Stimulated activated CD8-positive, alpha-beta memory T cell treated with anti-CD3 and anti-CD28 coated beads, Interleukin-7, amount 100 ng/mL, for 4 hours (primary cell): ENCODE measurements around the gene TRIOBP.
A peak's percentile ranks its signal among the peaks of the same experiment; 100 is the strongest.

Experiments
- DNase-seq, 2 donors: peaks; one replicate each; pipeline ENCODE4 v3.0.0-alpha.2; 2020; ENCODE audit warnings: low read depth in 2 of 2

The TRIOBP gene

DNA sequence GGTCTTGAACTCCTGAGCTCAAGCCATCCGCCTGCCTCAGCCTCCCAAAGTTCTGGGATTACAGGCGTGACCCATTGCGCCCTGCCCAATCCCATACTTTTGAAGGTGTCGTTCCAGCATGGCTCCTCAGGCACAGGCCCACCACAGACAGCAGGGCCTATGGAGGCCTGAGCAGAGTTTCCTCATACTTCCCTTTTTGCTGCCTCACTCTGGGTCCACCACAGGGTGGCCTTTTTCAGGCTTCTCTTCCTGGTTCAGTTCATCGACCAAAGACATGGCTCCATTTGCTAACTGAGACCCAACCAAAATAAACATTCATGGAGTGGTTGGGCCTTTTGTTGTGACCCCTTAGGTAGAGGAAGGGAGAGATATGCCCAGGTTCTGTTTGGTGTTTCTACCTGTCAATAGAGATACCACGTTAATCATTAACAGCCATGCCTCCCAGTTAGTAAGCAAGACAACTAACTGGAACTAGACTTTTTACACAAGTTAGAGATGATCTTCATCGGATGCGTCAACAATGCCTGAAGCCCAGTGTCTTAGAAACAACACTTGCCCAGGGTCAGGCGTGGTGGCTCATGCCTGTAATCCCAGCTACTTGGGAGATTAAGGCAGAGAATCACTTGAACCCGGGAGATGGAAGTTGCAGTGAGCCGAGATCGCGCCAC, 35.1 kb downstream of the TRIOBP start:
- no peak for DNase-seq

DNA sequence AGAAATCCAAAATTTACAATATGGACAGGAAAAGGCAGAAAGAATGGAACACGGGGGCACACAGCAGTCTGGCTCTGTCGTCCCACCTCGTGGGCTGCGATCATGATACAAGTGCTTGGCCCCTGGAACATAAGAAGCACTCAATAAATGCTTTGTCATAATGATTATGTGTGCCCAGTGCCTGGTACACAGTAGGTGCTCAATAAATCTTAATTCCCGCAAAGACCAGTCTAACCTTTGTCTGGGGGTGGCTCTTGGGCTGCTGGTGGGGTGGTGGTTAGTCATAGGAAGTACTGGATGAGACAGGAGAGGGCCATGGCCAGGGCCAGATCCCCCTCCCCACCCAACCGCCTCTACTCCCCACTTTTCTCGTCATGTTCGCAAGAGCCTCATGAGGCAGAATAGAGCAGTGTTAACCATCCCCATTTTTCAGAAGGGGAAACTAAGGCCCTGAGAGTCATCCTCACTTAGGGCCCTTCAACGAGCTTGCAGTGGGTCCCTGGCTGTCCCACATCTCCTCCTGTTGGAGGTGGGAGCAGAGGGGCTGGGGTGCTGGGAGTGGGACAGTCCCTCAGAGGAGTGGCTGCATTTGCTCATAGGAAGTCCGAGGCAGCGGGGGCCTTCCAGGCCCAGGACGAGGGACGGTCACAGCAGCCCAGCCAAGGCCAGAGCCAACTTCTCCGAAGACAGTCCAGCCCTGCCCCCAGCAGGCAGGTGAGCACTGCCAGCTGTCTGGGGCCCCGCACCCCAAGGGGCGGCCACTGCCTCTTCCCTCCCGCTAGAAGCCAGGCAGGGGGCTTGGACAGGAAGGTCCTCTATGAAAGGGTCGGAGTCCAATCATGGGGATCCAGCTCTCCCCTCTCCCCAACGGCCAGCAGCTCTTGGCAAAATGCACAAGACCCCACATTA, 36.1 kb downstream of the TRIOBP start:
- DNase-seq: no peak

DNA sequence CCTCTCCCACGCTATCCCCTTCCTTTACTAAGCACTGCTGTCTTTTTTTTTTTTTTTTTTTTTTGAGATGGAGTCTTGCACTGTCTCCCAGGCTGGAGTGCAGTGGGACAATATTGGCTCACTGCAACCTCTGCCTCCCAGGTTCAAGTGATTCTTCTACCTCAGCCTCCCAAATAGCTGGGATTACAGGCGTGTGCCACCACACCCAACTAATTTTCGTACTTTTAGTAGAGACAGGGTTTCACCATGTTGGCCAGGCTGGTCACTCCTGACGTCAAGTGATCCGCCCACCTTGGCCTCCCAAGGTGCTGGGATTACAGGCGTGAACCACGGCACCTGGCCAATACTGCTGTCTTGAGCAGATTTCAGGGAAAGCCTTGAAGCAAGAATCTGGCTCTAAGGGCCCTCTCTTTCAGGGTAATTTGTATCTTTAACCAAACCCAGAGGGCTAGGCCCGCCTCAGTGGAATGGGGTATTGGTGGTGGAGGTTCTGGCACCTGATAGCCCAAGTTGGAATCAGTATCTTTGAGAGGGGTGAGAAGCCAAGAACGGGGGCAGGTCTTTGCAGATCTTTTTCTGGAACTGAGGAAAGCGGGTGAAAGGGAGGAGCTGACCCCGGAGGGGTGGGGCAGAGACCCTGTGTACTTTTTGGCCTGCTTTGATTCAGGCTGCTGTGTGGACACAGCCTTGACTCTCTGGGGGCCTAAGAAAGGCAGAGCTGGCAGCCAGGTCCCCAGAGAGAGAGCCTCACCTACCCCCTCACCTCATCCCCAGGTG, 37.0 kb downstream of the TRIOBP start:
- DNase-seq: no peak

DNA sequence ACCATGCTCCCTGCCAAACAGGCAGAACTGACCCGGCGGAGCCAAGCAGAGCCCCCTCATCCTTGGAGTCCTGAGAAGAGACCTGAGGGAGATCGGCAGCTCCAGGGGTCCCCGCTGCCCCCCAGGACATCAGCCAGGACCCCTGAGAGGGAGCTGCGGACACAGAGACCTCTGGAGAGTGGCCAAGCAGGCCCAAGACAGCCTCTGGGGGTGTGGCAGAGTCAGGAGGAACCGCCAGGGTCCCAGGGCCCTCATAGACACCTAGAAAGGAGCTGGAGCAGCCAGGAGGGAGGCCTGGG, 37.5 kb downstream of the TRIOBP start:
- DNase-seq: no peak

DNA sequence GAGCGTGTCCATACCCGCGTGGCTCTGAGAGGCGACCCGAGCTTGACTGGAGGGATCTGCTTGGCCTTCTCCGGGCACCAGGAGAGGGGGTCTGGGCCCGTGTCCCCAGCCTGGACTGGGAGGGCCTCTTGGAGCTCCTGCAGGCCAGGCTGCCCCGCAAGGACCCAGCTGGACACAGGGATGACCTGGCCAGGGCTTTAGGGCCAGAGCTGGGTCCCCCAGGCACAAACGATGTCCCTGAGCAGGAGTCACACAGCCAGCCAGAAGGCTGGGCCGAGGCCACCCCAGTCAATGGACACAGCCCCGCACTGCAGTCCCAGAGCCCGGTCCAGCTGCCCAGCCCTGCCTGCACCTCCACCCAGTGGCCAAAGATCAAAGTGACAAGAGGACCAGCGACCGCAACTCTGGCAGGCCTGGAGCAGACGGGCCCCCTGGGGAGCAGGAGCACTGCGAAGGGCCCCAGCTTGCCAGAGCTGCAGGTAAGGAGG, 38.2 kb downstream of the TRIOBP start:
- DNase-seq: no peak

DNA sequence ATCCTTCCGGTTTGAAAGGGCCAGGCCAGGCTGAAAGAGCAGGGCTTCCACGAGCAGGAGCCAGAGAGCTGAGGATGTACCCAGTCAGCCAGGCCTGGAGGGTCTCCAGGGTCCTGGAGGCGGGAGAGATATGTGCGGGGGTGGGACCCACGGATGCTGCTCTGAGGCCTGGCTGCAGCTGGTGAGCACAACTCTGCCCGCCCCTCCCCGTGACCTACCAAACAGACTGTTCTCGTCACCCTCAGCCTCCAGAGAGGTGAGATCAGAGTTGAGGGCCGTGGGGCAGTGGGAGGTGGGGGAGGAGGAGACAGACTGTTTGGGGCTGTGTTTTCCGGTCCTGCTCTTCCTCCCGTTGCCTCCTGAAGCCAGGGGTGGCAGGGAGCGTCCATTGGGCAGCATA, 42.2 kb downstream of the TRIOBP start:
- no peak for DNase-seq

DNA sequence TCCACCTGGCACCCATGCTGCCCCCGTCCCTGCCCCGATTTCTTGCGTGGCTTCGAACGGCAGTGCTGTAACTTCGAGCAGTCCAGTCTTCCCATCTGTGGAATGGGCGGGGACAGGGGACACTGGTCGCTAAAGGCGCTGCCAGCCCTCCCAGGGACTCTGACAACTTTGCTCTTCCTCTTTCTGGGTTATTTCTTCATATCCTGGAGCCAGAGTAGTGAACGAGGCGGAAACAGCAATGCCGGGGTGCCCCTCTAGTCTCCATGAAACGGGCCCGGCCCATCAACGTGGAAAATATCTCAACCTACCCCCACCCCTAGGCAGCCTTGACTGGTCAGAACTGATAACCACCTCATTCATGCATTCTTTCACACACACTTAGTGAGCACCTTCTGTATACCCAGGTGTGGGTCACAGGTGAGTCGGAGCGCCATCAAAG, 42.8 kb downstream of the TRIOBP start:
- no peak for DNase-seq

DNA sequence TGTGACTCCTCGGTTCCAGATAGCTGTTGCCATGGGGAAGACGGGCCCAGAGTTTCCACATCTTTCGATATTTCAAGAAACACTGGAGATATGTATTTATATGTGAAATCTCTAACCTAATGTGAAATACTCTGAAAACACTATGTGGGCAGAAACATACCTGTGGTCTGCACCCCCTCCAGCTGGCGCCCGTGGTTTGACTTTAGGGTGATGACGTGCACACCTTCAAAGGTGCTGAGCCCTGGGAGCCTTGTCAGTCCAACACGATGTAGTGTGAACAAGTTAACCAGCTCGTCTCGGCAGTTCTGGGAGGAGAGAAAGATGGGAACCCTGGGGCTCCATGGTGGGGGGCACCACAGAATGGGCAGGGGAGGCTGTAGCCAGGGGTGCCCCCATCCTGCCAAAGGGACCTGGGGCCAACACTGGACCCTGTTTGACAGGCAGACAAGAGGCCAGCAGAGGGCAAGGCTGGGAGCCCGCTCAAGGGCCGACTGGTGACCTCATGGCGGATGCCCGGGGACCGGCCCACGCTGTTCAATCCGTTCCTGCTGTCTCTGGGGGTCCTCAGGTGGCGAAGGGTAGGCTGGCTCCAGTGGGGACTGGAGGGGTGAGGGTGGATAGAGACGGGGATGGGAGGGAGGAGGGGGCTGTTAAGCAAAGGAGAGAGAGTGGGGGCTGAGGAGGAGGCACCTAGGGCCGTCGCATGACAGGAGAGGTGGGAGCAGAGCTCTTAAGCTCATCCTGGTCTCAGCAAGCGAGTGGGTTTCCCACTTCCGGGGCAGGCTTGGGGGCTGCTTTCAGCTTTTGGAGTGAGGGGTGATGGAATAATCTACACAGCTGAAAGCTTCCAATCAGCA, 43.8 kb downstream of the TRIOBP start:
- peak in 1 of 2 donors; percentile 23 for DNase-seq

DNA sequence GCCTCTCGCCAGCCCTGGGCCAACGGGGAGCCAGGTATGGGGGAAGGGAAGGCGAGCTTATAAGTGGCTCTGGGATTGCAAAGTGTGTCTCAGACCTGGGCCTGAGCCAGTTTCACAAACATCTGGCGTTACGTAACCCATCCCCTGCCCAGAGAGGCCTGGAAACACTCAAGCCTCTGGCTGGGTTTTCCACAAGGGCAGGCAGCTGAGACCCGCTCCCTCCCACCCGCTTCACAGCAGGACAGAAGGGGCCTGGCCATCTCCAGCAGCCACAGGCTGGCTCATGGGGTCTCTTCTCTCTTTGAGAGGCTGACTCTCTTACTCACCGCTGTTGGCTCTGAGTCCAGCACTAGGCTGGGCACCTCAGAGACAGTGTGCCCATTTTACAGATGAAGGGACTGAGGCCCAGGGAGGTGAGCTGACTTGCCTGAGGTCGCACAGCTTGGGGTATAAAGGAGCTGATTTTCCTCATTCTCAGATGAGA, 44.5 kb downstream of the TRIOBP start:
- no peak for DNase-seq

DNA sequence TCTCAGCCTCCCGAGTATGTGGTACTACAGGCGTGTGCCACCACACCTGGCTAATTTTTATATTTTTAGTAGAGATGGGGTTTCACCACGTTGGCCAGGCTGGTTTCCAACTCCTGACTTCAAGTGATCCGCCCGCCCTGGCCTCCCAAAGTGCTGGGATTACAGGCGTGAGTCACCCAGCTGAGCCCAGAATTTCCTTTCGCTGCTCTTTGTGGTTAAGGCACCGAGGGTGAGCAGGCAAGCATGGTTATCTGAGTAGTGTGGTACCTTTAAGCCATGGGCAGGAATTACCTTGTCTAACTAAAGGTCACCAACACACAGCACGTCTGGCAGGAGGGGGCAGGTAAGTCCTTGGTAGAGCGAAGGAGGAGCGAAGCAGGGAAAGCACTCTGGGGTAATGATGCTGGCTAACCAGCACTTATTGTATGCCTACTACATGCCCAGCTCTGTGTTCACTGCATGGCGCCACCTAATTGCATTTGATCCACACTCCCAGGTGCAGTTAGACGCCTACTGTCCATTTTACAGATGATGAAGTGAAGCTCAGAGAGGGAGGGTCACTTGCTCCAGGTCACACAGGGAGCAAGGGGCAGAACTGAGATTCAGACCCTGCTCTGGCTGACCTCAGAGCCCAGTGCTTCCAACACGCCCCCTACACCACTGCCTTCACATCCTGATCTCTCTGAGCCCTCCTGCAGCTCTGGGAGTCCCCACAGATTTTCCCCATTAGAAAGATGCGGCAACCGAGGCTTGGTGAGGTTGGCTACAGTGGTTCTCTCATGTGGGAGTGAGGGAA, 45.7 kb downstream of the TRIOBP start:
- DNase-seq: no peak

DNA sequence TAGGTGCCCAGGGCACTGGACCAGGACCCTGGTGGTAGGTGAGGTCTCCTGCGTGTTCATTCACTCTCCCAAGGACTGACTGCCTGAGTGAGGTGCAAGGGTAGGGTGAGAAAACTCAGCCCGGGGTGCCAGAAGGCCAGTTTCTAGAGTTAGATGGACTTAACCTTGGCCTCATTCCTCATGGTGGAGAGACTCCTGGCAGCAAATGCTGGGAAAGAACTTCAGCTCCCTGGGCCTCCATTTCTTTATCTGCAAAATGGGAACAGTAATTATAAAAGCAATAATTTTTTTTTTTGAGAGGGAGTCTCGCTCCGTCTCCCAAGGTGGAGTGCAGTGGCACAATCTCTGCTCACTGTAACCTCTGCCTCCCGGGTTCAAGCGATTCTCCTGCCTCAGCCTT, 47.7 kb downstream of the TRIOBP start:
- DNase-seq: no peak

DNA sequence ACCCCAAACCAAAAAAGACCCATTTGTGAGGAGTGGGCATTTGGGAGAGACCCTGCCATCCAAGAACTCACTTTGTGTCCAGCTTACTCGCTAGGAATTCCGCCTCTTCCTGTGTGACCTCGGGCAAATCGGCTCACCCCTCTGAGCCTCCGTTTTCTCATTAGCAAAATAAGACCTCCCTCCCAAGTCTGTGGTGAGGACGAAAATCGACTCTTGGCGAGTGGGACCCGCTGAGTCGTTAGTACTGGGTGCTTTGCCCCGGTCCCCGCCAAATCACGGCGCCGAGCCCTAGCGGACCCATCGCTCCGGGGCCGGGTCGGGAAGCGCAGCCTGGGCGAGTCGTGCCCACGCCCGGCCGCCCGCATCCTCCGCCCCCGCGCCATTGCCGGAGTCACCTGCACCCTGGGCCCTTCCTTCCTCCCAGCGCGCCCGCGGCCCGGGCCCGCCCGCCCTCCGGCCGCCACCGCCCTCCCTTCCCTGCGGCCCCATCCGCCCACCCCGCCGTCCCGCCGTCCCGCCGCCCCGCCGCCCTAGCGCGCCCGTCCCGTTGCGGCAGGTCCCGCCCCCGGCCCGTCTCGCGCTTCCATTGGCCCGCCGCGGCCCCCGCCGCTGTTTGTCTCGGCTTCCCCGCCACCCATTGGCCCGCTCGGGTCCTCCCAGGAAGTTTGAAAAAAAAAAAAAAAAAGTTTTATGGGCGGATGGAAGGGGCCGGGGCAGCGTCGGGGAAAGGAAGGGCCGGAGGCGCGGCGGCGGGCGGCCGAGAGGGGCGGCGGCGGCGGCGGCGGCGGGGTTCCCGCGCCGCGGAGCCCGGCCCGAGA, 48.9 kb downstream of the TRIOBP start:
- peak; percentile 62 to 86 for DNase-seq

DNA sequence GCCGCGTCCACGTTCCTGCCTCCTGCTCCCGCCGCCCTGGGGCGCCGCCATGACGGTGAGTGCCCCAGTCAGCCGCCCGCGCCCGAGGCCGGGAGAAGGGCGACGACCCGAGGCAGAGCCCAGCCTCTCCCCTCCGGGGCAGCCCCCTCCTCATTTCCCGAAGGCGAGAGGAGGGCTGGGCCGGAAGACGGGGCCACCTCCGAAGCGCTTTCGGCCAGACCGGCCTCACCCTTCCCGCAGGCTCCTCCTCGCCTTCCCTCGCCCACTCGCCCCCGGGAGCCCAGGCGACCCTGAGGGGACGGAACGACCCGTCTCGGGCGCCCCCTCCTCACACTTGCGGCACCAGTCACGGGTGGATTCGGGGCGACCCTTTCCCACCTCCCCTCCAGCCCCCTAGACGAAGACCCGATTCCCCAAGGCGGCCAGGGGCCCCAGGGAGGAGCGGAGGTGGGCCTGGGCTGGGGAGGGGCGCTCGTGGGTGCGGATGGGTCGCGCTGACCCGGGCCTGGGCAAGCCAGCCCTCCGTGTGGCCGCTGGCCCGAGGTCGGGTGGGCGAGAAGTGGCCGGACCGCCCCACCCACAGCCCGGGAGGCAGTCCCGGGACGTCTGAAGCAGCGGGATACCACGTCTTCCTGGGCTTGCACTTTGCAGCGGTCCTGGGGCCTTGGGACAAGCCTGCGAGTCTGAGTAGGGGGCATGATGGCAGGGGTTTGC, 49.7 kb downstream of the TRIOBP start:
- no peak for DNase-seq

DNA sequence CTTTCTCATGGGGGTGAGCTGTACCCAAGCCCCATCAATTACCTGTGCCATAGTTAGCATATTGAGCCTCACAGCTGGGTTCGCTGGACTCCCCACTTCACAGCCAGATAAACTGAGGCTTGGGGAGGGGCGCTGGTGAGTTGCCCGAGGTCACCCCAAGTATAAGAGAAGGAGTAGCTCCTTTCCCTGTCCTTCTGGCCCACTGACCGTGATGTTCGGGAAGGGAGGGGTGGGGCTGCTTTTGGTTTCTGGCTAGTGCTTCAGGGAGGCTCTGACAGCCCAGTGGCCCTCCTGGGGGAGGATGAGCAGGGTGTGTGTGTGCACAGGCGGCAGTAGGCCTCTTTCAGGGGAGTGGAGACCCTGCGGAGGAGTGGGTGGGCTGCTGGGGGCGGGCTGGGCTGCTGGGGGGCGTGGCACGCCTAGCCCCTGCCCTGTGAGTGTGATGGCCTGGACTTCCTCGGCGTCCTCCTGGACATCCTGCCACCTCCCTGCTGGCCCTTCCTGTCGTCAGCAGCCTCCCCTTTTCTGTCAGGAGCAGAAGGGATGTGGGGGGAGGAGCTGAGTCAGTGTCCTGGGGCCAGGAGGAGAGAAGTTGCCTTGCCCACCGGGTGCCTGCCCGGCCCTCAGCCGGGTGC, 50.3 kb downstream of the TRIOBP start:
- no peak for DNase-seq

DNA sequence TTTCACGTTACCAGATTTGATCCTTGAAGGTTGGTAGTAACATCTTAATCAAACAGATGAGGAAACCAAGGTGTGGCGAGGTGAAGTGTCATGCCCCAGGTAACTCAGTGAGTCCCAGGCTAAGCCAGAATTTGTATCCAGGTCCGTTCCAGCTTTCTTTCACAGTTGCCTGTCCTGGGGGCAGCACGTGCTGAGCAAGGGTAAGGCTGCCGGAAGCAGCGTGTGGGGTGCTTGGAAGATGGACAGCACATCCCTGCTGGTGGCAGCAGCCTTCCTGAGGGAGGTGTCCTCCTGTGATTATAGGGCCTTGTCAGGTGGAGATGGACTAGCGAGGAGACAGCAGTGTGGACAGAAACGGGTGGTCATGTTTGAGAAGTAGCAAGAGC, 50.9 kb downstream of the TRIOBP start:
- DNase-seq: no peak

DNA sequence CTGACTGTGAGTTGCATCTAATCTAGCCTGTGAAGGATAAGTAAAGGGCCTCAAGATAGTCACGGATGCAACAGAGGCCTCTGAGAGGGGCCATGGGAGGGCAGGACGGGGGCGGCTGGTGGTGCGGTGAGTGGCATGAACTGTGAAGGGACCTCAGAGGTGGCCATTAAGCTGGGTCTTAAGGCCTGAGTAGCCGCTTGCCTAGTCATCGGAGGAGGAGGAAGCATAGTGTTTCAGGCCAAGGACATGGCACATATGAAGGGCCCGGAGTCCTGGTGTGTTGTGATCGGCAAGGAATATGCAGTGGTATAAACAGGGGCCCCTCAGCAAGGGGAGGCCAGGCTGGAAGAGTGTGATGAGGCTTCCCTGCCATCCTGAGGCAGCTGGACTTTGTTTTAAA, 51.8 kb downstream of the TRIOBP start:
- DNase-seq: no peak

DNA sequence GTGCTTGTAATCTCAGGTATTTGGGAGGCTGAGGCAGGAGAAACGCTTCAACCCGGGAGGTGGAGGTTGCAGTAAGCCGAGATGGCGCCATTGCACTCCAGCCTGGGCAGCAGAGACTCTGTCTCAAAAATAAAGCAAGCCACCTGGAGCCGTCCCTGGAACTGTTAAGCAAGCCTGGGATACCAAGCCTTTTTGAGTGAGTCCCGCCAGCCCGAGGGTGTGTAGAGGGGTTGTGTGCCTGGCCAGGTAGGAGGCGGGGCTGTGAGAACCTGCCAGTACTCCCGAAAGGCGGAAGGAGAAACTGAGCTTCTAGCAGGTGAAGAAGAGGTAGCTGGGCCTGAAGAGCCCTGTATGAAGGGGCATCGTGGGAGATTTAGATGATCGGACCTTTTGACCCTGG, 52.4 kb downstream of the TRIOBP start:
- DNase-seq: no peak

DNA sequence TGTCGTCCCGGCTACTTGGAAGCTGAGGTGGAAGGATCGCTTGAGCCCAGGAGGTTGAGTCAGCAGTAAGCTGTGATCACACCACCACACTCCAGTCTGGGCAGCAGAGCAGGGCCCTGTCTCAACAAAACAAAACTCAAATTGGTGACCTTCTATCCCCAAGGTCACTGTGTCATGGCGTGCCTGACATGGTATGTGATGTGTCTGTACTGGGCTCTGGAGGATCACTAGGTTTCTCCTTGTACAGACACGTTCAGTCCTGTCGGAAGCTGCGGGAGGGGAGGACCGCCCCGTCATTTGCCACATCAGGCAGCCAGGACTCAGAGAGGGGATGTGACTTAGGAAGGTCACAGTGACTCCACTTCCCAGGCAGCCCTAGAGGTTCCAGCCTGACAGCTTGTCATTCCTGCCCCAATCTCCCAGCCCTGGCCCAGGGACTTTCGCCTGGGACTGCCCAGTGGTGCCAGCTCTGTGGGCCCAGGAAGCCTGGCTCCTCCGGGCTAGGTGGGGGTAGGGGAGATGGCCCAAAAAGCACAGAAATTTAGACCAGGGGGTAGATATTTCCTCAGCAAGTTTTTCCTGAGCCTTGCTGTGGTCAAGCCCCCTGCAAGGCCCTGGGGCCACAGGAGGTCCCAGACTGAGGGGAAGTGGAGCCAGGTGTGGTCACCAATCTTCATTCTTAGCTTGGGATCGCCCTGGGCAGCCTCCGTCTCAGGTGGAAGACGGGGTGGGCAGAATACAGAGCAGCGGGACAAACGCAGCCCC, 53.2 kb downstream of the TRIOBP start:
- DNase-seq: no peak
